HG02943 (cell line): ENCODE data around the gene USP47.
"Not testable (repeated sequence)": the region's sequence is repeated elsewhere in the genome, so short reads cannot be mapped to it uniquely, and the experiment has no call there.

Source experiments
- ATAC-seq: cut with Tn5 transposase; IDR thresholded peaks from one replicate; pipeline ENCODE4 v1.9.1; 2021; ENCODE audit warnings: mild to moderate bottlenecking, low read depth, moderate library complexity; ENCODE audit not compliant: unreplicated experiment

The USP47 gene

DNA sequence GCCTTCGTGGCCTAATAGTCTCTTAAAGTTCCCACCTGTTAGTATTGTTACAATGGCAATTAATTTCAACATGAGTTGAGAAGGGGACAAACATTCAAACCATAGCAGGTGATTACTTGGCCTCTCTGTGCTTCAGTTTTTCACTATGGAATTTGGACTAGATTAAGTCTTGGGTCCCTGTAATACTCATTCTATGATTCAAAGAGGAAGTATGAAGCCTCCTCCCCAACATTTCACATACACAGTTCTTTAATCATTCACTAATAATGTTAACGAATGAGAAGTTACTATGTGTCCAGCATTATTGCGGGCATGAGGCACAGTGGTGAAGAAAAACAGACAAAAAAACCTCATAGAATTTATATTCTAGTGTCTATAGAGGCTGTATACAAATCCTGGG, 19.9 kb upstream of the USP47 start:
- ATAC-seq, result no peak

DNA sequence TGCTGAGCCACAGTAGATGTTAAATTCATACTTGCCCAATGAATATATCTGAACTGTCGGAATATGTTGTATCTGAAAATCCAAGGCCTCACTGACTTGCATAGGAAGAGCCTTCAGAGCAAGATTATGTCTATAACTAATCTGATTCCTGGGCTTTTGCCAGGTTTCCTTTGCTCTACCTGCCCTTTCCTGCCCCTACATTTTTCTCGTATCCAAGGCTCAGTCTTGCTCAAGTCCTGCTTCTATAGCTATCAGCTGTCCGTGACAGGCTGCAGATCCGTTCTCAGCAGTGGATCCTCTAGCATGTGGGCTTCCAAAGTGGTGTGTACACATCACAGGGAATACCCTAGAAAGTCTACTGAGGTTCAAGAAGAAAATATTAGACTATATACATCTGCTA, 18.8 kb upstream of the USP47 start:
- ATAC-seq, result no peak

- ATAC-seq, result no peak
These were observed 15.5 kb upstream of the USP47 start for GRCh38 chr11:11826260-11826659.

DNA sequence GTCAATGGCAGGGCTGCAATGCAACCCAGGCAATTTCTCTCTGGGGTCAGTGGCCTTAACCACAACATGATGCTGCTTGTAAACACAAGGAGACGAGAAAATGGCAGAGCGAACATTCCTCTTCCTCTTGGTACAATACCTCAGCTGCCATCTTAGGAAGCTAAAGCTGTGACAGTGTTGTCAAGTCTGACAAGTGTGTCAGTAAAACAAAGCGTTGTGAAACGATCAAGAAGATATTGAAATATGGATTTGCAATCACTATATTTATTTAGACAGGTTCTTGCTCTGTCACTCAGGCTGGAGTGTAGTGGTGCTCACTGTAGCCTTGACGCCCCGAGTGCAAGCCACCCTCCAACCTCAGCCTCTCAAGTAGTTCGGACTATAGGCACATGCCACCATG, 14.5 kb upstream of the USP47 start:
- ATAC-seq, result no peak

DNA sequence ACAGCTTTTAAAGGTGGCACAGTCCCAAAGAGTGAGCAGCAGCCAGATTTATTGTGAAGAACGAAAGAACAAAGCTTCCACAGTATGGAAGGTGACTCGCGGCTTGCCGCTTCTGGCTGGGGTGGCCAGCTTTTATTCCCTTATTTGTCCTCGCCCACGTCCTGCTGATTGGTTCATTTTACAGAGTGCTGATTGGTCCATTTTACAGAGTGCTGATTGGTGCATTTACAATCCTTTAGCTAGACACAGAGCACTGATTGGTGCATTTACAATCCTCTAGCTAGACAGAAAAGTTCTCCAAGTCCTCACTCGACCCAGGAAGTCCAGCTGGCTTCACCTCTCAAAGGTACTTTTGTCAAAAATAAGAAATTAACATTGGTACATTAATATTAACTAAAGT, 10.4 kb upstream of the USP47 start:
- not testable (repeated sequence) for ATAC-seq

DNA sequence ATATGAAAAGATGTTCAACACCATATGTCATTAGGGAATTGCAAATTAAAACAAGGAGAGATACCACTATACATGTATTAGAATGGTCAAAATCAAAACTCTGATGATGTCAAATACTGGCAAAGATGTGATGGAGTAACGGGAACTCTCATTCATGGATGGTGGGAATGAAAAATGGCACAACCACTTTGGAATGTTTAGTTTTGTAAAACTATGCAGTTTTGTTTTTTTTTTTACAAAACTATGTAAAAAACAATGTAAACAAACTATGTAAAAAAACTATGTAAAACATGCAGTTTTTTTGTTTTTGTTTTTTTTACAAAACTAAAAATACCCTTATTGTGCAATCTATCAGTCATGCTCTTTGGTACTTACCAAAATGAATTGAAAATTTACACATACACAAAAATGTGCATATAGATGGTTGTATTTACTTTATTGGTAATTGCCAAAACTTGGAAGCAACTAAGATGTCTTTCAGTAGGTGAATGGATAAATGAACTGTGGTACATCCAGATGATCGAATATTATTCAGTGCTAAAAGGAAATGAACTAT, 5.0 kb upstream of the USP47 start:
- no peak for ATAC-seq

DNA sequence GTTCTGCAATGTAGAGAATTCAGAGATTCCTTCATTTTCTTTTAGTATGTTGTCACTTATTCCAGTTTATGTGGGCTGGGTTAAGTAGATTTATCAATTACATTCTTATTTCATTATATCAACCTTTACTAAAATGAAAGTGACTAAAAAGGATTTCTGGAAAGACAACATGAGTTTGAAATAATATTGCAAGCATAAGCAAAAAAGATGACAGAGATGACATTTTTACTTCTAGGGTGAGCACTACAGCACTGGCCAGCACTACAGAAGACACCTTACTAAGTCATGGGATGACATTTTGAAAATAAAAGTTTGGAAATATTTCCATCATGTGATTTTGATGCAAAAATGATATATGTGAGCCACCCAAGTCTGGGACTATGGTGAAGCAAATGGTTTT, 2.1 kb upstream of the USP47 start:
- no peak for ATAC-seq

- ATAC-seq, result peak; percentile 1
These were observed 553 bp upstream of the USP47 start for GRCh38 chr11:11841116-11841722.

DNA sequence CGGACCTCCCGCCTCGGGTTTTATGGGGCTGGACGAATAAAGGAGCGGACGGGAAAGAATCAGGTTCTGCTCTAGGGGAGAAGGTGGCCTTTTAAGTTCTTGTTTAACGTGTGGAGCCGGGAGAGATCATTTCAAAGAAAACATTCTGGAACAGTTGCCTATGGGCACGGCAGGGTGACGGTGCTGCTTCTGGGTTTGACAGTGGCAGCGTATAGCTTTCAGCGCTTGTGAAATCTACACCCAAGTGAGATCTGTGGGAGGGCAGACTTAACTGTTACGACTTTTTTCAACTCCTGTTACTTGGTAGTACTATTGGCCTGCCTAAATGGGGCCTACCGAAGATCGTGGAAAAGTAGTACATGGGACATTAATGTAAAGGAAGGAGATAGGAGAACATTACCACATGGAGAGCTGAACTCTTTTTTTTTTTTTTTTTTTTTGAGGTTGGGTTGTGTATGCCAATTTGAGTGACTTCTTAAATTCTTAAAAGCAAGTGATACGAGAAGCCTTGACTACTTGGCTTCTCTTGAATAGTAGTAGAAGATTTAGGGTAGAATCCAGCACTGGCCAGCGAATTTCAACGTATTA, 743 bp downstream of the USP47 start:
- peak; percentile 46 for ATAC-seq

DNA sequence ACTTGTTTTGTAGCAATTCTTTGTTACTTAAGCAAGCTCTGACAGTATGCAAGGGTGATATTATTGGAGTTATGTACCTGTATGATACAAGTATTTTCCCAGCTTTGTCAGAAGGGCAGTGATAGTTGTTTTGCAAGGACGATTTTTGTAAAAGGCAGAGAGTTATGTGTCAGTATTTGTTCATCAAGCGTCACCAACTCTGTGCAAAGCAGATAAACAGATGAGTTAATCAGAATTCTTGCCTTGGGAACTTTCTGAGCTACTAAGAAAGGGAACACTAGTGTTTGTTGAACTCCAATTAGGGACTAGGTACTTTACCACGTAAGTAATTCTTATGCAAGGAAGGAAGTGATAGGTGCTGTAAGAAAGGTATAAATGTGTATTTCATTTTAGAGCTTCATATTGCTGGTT, 1.4 kb downstream of the USP47 start:
- ATAC-seq, result no peak

DNA sequence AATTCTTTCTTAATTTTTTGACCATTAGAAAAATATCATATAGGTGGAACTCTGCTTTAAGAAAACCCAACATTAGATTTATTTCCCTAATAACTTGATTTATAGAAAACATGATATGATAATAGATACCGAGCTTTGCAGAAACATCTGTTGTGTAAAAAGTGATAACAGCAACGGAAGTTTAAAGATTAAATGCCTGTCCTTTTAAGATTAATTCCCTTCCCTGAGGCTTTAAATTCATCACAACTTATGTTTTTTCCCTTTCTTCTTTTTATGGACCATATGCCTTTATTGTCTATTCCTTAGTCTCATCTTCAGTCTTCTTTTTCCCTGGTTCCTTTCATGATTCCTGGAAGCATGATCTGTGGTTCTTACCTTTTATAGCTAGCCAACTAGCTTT, 1.9 kb downstream of the USP47 start:
- no peak for ATAC-seq

DNA sequence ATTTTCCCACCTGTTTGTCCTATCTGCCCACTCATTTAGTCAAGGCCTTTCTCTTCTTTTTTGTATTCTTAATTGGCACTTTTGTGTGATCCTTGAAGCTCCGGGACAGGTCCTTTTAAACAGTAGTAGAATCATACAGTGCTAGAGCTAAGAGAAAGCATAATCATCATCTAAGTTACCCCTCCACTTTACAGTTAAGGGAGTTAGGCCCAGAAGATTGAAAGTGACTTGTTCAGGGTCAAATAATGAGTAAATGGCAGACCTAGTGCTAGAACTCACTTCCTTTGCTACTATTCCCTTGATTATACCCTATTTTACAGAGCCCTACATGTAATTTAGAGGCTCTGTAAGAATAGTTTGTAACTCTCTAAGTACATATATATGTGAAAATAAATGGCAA, 2.5 kb downstream of the USP47 start:
- ATAC-seq, result no peak

- no peak for ATAC-seq
These were observed 3.3 kb downstream of the USP47 start for GRCh38 chr11:11845071-11845470.

GRCh38 chr11:11845551-11845950, 3.8 kb downstream of the USP47 start:
- ATAC-seq, result no peak

DNA sequence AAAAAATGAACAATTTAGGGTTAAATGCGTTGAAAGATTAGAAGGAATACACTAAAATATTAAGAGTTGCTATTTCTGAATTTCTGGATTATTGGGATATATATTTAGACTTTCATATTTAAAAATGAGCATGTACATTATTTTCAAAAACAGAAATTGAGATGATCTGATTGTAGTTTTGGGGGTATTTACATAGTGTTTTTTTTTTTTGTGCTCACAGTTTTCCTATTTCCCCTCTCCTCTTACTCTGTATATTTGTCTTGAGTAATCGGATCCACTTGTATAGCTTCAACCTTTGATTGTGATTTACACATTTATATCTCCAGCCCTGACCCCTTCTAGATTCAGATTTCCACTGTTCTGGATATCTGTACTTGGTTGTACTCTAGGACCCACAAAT, 5.3 kb downstream of the USP47 start:
- ATAC-seq, result no peak

- ATAC-seq, result no peak
These were observed 7.3 kb downstream of the USP47 start for GRCh38 chr11:11848891-11849746.

- no peak for ATAC-seq
These were observed 8.9 kb downstream of the USP47 start for GRCh38 chr11:11850668-11851067.

DNA sequence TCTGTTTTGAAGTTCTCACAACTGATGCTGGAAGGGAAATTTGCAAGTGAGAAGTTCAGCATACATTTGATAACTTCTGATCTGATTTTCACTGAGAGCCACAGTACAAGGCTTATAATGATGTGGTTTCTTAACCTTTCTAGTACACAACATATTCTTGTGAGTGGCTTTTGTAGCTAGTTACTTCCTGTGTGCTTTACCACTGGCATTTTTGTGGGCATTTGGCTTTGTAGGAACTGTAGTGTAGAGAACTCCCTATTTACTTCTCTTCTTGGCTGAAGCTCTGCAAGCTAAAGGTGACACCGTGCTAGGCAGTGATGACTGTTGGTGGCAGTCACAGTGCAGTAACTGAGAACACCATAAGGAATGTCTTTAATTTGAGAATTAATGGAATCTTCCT, 14.9 kb downstream of the USP47 start:
- ATAC-seq, result no peak

DNA sequence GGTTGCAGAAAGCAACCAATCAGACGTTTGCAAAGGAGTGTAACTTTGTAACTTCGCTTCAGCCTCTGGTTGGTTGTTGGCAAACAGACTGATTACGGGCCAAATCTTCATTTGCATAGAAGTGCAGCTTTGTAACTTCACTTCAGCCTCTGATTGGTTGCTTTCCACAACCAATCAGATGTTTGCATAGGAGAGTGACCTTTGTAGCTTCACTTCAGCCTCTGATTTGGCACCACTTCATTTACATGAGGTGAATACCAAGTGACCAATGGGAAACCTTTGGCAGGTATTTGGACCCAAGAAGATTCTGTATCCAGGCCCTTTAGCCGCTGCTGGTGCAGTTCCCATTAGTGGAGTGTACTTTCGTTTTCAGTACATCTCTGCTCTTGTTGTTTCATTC, 16.0 kb downstream of the USP47 start:
- ATAC-seq, result no peak

GRCh38 chr11:11858676-11859075, 16.9 kb downstream of the USP47 start:
- ATAC-seq, result no peak

GRCh38 chr11:11860103-11860979, 18.6 kb downstream of the USP47 start:
- no peak for ATAC-seq
